Stimulated activated naive CD8-positive, alpha-beta T cell treated with anti-CD3 and anti-CD28 coated beads, Interleukin-15, Interleukin-2, amounts not matched to agents 100 ng/mL and 50 ng/mL, for 24 hours (primary cell): ENCODE results near the gene KLK2.

Experiments
- H3K27ac Mint-ChIP-seq: one replicate; pipeline ENCODE4 v1.8.0; 2021; ENCODE audit warnings: mild to moderate bottlenecking, mixed read lengths
- H3K27me3 Mint-ChIP-seq: one replicate; pipeline ENCODE4 v1.8.0; 2021; ENCODE audit warnings: mixed read lengths
- H3K36me3 Mint-ChIP-seq: one replicate; pipeline ENCODE4 v1.8.0; 2021; ENCODE audit warnings: low read depth, mixed read lengths
- H3K4me1 Mint-ChIP-seq: one replicate; pipeline ENCODE4 v1.8.0; 2021; ENCODE audit warnings: low read depth, mixed read lengths
- H3K4me3 Mint-ChIP-seq: one replicate; pipeline ENCODE4 v1.8.0; 2021; ENCODE audit warnings: mild to moderate bottlenecking, mixed read lengths
- H3K9me3 Mint-ChIP-seq: one replicate; pipeline ENCODE4 v1.8.0; 2021; ENCODE audit warnings: mixed read lengths

The KLK2 gene

GRCh38 chr19:50839712-50840655 lies 33.3 kb upstream of the KLK2 start:
- Mint-ChIP-seq H3K36me3 (no peaks in the 10 kb centered on the region), H3K4me1 (peaks cover 5% of the 10 kb centered on the region), H3K27ac (no peak overlapping the region), H3K9me3 (peaks cover 12% of the 10 kb centered on the region), H3K27me3 (peaks cover 39% of the 10 kb centered on the region), H3K4me3 (no peak overlapping the region)

- Mint-ChIP-seq H3K27me3 (peaks cover 31% of the 10 kb centered on the region), H3K27ac (no peak overlapping the region), H3K4me1 (no peaks in the 10 kb centered on the region), H3K9me3 (peaks cover 12% of the 10 kb centered on the region), H3K4me3 (no peak overlapping the region), H3K36me3 (no peaks in the 10 kb centered on the region)
Measured at GRCh38 chr19:50842130-50842529, 31.1 kb upstream of the KLK2 start.

GRCh38 chr19:50843205-50843604 lies 30.0 kb upstream of the KLK2 start:
- no peak overlapping the region for H3K27ac Mint-ChIP-seq
- H3K4me3 Mint-ChIP-seq: no peak overlapping the region
- H3K9me3 Mint-ChIP-seq: peaks cover 12% of the 10 kb centered on the region
- H3K4me1 Mint-ChIP-seq: no peaks in the 10 kb centered on the region
- H3K27me3 Mint-ChIP-seq: peaks cover 24% of the 10 kb centered on the region
- H3K36me3 Mint-ChIP-seq: no peaks in the 10 kb centered on the region

- Mint-ChIP-seq H3K9me3 (peaks cover 12% of the 10 kb centered on the region), H3K4me1 (no peaks in the 10 kb centered on the region), H3K4me3 (no peak overlapping the region)
Measured at GRCh38 chr19:50843701-50844221, 29.5 kb upstream of the KLK2 start.

GRCh38 chr19:50844296-50844935 lies 28.8 kb upstream of the KLK2 start:
- no peak overlapping the region for H3K4me3 Mint-ChIP-seq
- no peak overlapping the region for H3K27ac Mint-ChIP-seq
- H3K4me1 Mint-ChIP-seq: no peaks in the 10 kb centered on the region
- peaks cover 29% of the 10 kb centered on the region for H3K27me3 Mint-ChIP-seq
- H3K36me3 Mint-ChIP-seq: no peaks in the 10 kb centered on the region
- H3K9me3 Mint-ChIP-seq: peaks cover 12% of the 10 kb centered on the region

More at GRCh38 chr19:50843701-50844221, 29.5 kb upstream of the KLK2 start:
- Mint-ChIP-seq H3K27ac (no peak overlapping the region), H3K27me3 (peaks cover 26% of the 10 kb centered on the region), H3K36me3 (no peaks in the 10 kb centered on the region)

- H3K36me3 Mint-ChIP-seq: no peaks in the 10 kb centered on the region
- H3K27me3 Mint-ChIP-seq: peaks cover 43% of the 10 kb centered on the region
- no peaks in the 10 kb centered on the region for H3K9me3 Mint-ChIP-seq
- H3K27ac Mint-ChIP-seq: no peak overlapping the region
- no peak overlapping the region for H3K4me3 Mint-ChIP-seq
- no peaks in the 10 kb centered on the region for H3K4me1 Mint-ChIP-seq
Measured at GRCh38 chr19:50850738-50851137, 22.5 kb upstream of the KLK2 start.

- Mint-ChIP-seq H3K4me1 (no peaks in the 10 kb centered on the region), H3K27me3 (peaks cover 48% of the 10 kb centered on the region)
Measured at GRCh38 chr19:50851620-50852019, 21.6 kb upstream of the KLK2 start.

GRCh38 chr19:50854636-50855410 lies 18.4 kb upstream of the KLK2 start, which contains the start of gene KLK3:
TSS of gene KLK3 (plus strand) at chr19:50854915. CDS start at chr19:50854956, 41 bp downstream.
- Mint-ChIP-seq H3K36me3 (no peaks in the 10 kb centered on the region), H3K27ac (no peak within 1 kb of the TSS), H3K4me1 (no peaks in the 10 kb centered on the region), H3K4me3 (no peak within 1 kb of the TSS), H3K9me3 (peaks cover under 1% of the 10 kb centered on the region), H3K27me3 (peaks cover 51% of the 10 kb centered on the region)

More at GRCh38 chr19:50851620-50852019, 21.6 kb upstream of the KLK2 start:
- no peaks in the 10 kb centered on the region for H3K36me3 Mint-ChIP-seq
- no peak overlapping the region for H3K4me3 Mint-ChIP-seq
- H3K9me3 Mint-ChIP-seq: no peaks in the 10 kb centered on the region
- no peak overlapping the region for H3K27ac Mint-ChIP-seq

- no peaks in the 10 kb centered on the region for H3K36me3 Mint-ChIP-seq
- no peak overlapping the region for H3K4me3 Mint-ChIP-seq
- no peaks in the 10 kb centered on the region for H3K4me1 Mint-ChIP-seq
- peaks cover 63% of the 10 kb centered on the region for H3K27me3 Mint-ChIP-seq
- no peak overlapping the region for H3K27ac Mint-ChIP-seq
- H3K9me3 Mint-ChIP-seq: peaks cover 10% of the 10 kb centered on the region
Measured at GRCh38 chr19:50857366-50857765, 15.9 kb upstream of the KLK2 start.

GRCh38 chr19:50858886-50859285 lies 14.4 kb upstream of the KLK2 start:
- Mint-ChIP-seq H3K9me3 (peaks cover 10% of the 10 kb centered on the region), H3K4me3 (no peak overlapping the region), H3K27ac (no peak overlapping the region), H3K4me1 (no peaks in the 10 kb centered on the region), H3K27me3 (peaks cover 68% of the 10 kb centered on the region), H3K36me3 (no peaks in the 10 kb centered on the region)

GRCh38 chr19:50859849-50860248 lies 13.4 kb upstream of the KLK2 start:
- Mint-ChIP-seq H3K4me1 (no peaks in the 10 kb centered on the region), H3K9me3 (peaks cover 10% of the 10 kb centered on the region), H3K27ac (no peak overlapping the region), H3K36me3 (no peaks in the 10 kb centered on the region), H3K27me3 (peaks cover 69% of the 10 kb centered on the region), H3K4me3 (no peak overlapping the region)

- H3K4me3 Mint-ChIP-seq: no peak overlapping the region
- H3K36me3 Mint-ChIP-seq: no peaks in the 10 kb centered on the region
- peaks cover 10% of the 10 kb centered on the region for H3K9me3 Mint-ChIP-seq
- no peaks in the 10 kb centered on the region for H3K4me1 Mint-ChIP-seq
- H3K27ac Mint-ChIP-seq: no peak overlapping the region
- peaks cover 62% of the 10 kb centered on the region for H3K27me3 Mint-ChIP-seq
Measured at GRCh38 chr19:50861010-50861409, 12.2 kb upstream of the KLK2 start.

- no peaks in the 10 kb centered on the region for H3K36me3 Mint-ChIP-seq
- H3K27me3 Mint-ChIP-seq: peaks cover 58% of the 10 kb centered on the region
- H3K4me3 Mint-ChIP-seq: no peak overlapping the region
- H3K9me3 Mint-ChIP-seq: peaks cover 10% of the 10 kb centered on the region
- no peak overlapping the region for H3K27ac Mint-ChIP-seq
- H3K4me1 Mint-ChIP-seq: no peaks in the 10 kb centered on the region
Measured at GRCh38 chr19:50861496-50862286, 11.5 kb upstream of the KLK2 start.

- no peaks in the 10 kb centered on the region for H3K4me1 Mint-ChIP-seq
- H3K4me3 Mint-ChIP-seq: no peak overlapping the region
- no peak overlapping the region for H3K27ac Mint-ChIP-seq
- H3K27me3 Mint-ChIP-seq: peaks cover 38% of the 10 kb centered on the region
- no peaks in the 10 kb centered on the region for H3K36me3 Mint-ChIP-seq
- no peaks in the 10 kb centered on the region for H3K9me3 Mint-ChIP-seq
Measured at GRCh38 chr19:50869479-50869878, 3.8 kb upstream of the KLK2 start.
